Cardiac fibroblast (primary cell): ENCODE data around the gene DBNDD1.
A peak's percentile ranks its signal among the peaks of the same experiment; 100 is the strongest.
"Not testable (repeated sequence)": the region's sequence is repeated elsewhere in the genome, so short reads cannot be mapped to it uniquely, and the experiment has no call there.

Source experiments
- DNase-seq, 2 donors: peaks; one replicate each; pipeline versions ENCODE4 v3.0.0 to v3.0.0-alpha.2; 2010; ENCODE audit warnings: low read depth in 2 of 2
- H3K4me3 ChIP-seq, 2 donors: replicated peaks in 1 of 2; 1 replicate in 1 of 2; 2 replicates in 1 of 2; pipeline ENCODE4 v1.5.1; 2011; ENCODE audit warnings: low read depth in 2 of 2, low read length in 2 of 2, mild to moderate bottlenecking in 2 of 2, moderate library complexity in 1 of 2
- CTCF ChIP-seq: IDR thresholded peaks from one replicate; pipeline ENCODE4 v1.5.1; 2011; ENCODE audit warnings: low read depth, mild to moderate bottlenecking, low read length, inconsistent platforms

DBNDD1 gene, protein sequence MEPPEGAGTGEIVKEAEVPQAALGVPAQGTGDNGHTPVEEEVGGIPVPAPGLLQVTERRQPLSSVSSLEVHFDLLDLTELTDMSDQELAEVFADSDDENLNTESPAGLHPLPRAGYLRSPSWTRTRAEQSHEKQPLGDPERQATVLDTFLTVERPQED

DNA sequence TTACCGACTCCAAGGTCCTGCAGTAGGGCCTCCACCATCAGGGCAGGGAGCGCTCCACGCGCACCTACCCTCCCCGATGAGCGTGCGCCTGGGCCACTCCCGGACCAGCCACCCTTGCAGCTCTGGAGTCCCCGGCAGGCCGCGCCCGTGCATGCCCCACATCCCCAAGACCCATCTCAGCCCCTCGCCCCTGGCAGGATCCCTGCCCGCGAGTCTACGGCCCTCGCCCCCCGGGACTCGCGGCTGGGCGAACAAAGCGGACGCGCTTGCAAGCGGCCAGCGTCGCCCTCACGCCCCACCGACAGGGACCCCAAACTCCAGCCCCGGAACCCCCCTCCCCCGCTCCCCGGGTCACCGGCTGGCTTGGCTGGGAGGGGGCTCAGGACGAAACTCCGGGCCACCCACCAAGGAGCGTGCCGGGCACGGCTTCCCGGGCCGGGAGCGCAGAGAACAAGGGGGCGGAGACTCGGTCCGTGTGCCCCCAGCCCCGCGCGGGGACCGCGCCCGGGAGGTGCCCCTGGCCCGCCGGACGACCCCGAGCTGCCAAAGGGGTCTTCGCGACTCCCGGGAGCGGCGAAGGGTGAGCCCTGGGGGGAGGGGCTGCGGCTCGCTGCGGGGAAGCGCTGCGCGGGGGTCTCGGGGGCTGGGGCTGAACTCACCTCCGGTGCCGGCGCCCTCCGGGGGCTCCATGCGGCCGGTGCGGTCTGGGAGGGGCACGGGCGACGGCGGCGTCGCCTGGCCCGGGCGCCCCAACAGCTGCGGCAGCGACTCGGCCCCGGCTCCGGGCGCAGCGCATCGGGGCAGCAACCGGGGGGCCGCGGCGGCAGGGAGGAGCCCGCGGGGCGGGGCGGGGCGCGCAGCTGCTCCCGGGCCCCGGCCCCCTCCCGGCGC lies at the start of gene DBNDD1:
TSS of gene DBNDD1 (minus strand) at position 805 of the 891 bp plus-strand sequence. CDS start at position 690, 115 bp downstream.
- peak within 1 kb of the TSS; percentile 50 to 57 for H3K4me3 ChIP-seq
- no peak for TF ChIP-seq CTCF
- DNase-seq = no peak

- TF ChIP-seq CTCF = no peak
- H3K4me3 ChIP-seq = no peak overlapping the region
- DNase-seq = peak in 1 of 2 donors; percentile 24
Observed at GRCh38 chr16:90061437-90061836, 42.2 kb upstream of the DBNDD1 start.

DNA sequence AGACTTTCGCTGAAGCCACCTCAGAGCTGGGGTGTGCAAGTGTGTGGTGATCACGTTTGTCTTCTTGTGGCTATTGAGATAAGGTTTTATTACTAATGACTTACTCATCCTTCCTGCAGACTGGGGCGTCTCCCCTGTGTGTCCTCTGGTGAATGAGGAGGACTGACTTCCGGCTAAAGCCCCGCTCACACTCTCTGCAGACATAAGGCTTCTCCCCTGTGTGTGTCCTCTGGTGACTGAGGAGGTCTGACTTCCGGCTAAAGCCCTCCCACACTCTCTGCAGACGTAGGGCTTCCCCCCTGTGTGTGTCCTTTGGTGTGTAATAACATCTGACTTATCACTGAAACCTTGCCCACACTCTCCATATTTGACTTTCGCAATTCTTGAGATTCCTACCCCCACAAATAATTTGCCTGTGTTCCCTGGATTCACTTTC lies 38.5 kb upstream of the DBNDD1 start:
- TF ChIP-seq CTCF = no peak
- no peak overlapping the region for H3K4me3 ChIP-seq
- peak; percentile 82 to 87 for DNase-seq

- DNase-seq, H3K4me3 ChIP-seq: not testable (repeated sequence)
Observed at GRCh38 chr16:90056521-90056920, 37.3 kb upstream of the DBNDD1 start.

- no peak for TF ChIP-seq CTCF
- H3K4me3 ChIP-seq = no peak overlapping the region
- no peak for DNase-seq
Observed at GRCh38 chr16:90055371-90055770, 36.1 kb upstream of the DBNDD1 start.

GRCh38 chr16:90054554-90054953 lies 35.3 kb upstream of the DBNDD1 start:
- TF ChIP-seq CTCF = no peak
- no peak overlapping the region for H3K4me3 ChIP-seq
- DNase-seq = no peak

DNA sequence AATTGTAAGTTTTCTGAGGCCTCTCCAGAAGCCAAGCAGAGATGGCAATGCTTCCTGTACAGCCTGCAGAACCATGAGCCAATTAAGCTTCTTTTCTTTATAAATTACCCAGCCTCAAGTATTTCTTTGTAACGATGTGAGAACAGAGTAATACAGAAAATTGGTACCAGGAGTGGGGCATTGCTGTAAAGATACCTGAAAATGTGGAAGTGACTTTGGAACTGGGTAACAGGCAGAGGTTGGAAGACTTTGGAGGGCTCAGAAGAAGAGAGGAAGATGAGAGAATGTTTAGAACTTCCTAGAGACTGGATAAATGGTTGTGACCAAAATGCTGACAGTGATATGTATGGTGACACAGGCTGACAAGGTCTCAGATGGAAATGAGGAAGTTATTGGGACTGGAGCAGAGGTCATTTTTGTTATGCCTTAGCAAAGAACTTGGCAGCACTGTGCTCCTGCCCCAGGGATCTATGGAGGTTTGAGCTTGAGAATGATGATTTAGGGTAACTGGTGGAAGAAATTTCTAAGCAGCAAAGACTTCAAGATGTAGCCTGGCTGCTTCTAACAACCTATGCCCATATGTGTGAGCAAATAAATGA lies 34.7 kb upstream of the DBNDD1 start:
- no peak for DNase-seq
- no peak overlapping the region for H3K4me3 ChIP-seq
- TF ChIP-seq CTCF = no peak
